HG03095 (cell line): ENCODE results near the gene CAPG.
"Not testable (repeated sequence)": the region's sequence is repeated elsewhere in the genome, so short reads cannot be mapped to it uniquely, and the experiment has no call there.

Experiments
- ATAC-seq: cut with Tn5 transposase; IDR thresholded peaks from one replicate; pipeline ENCODE4 v1.9.1; 2021; ENCODE audit warnings: moderate library complexity; ENCODE audit not compliant: unreplicated experiment

CAPG gene

GRCh38 chr2:85421260-85422071, 11.3 kb upstream of the CAPG start:
- ATAC-seq, result no peak

GRCh38 chr2:85420536-85421259, 10.5 kb upstream of the CAPG start:
- ATAC-seq, result peak; percentile 63

- ATAC-seq, result no peak
These were observed 9.0 kb upstream of the CAPG start for GRCh38 chr2:85419009-85419675.

GRCh38 chr2:85418132-85419008, 8.2 kb upstream of the CAPG start, which contains the start of gene SH2D6:
TSS of gene SH2D6 (plus strand) at chr2:85418714. CDS start at chr2:85429466, 10,752 bp downstream.
- peak; percentile 85 for ATAC-seq

- no peak for ATAC-seq
These were observed 5.9 kb upstream of the CAPG start for GRCh38 chr2:85415980-85416650.

- ATAC-seq, result no peak
These were observed 4.8 kb upstream of the CAPG start for GRCh38 chr2:85414761-85415553.

GRCh38 chr2:85414421-85414759, 4.2 kb upstream of the CAPG start:
- ATAC-seq, result not testable (repeated sequence)

- no peak for ATAC-seq
These were observed 3.6 kb upstream of the CAPG start for GRCh38 chr2:85413592-85414420.

GRCh38 chr2:85411405-85411748, 1.2 kb upstream of the CAPG start:
- ATAC-seq, result no peak

GRCh38 chr2:85410584-85411404, 628 bp upstream of the CAPG start:
- no peak for ATAC-seq

- ATAC-seq, result no peak
These were observed 4.7 kb downstream of the CAPG start for GRCh38 chr2:85405201-85406059.

- no peak for ATAC-seq
These were observed 8.3 kb downstream of the CAPG start for GRCh38 chr2:85401844-85402243.

- no peak for ATAC-seq
These were observed 8.7 kb downstream of the CAPG start for GRCh38 chr2:85401464-85401805.

- ATAC-seq, result no peak
These were observed 9.4 kb downstream of the CAPG start for GRCh38 chr2:85400541-85401463.

GRCh38 chr2:85400023-85400422, 10.1 kb downstream of the CAPG start:
- ATAC-seq, result no peak

- no peak for ATAC-seq
These were observed 11.0 kb downstream of the CAPG start for GRCh38 chr2:85399183-85399455.
